T-helper 1 cell (primary cell): ENCODE results near the gene TRABD2B.

ENCODE experiments used
- DNase-seq, 5 donors: peaks; one replicate each; pipeline ENCODE4 v3.0.0-alpha.2; 2012 to 2020

Gene TRABD2B

GRCh38 chr1:47791879-47792608, 205.1 kb downstream of the TRABD2B start:
- DNase-seq, result no peak

- no peak for DNase-seq
Measured at GRCh38 chr1:47788761-47789160, 208.4 kb downstream of the TRABD2B start.

GRCh38 chr1:47787560-47787959, 209.6 kb downstream of the TRABD2B start:
- no peak for DNase-seq

GRCh38 chr1:47786316-47786715, 210.9 kb downstream of the TRABD2B start:
- no peak for DNase-seq

GRCh38 chr1:47785561-47786271, 211.5 kb downstream of the TRABD2B start:
- no peak for DNase-seq

- DNase-seq, result no peak
Measured at GRCh38 chr1:47785118-47785517, 212.1 kb downstream of the TRABD2B start.

- DNase-seq, result no peak
Measured at GRCh38 chr1:47784497-47784822, 212.7 kb downstream of the TRABD2B start.

- DNase-seq, result no peak
Measured at GRCh38 chr1:47783638-47784496, 213.3 kb downstream of the TRABD2B start.

GRCh38 chr1:47782414-47783166, 214.6 kb downstream of the TRABD2B start:
- DNase-seq, result no peak

- DNase-seq, result no peak
Measured at GRCh38 chr1:47781171-47781959, 215.8 kb downstream of the TRABD2B start.

GRCh38 chr1:47780469-47780995, 216.7 kb downstream of the TRABD2B start:
- DNase-seq, result no peak

- DNase-seq, result no peak
Measured at GRCh38 chr1:47779613-47780012, 217.6 kb downstream of the TRABD2B start.

- DNase-seq, result no peak
Measured at GRCh38 chr1:47778280-47778679, 218.9 kb downstream of the TRABD2B start.

- no peak for DNase-seq
Measured at GRCh38 chr1:47777322-47777721, 219.9 kb downstream of the TRABD2B start.

GRCh38 chr1:47776667-47777131, 220.5 kb downstream of the TRABD2B start:
- no peak for DNase-seq

GRCh38 chr1:47774986-47775834, 222.0 kb downstream of the TRABD2B start:
- no peak for DNase-seq

GRCh38 chr1:47772960-47773682, 224.1 kb downstream of the TRABD2B start:
- DNase-seq, result no peak

- DNase-seq, result no peak
Measured at GRCh38 chr1:47772281-47772680, 224.9 kb downstream of the TRABD2B start.

- DNase-seq, result no peak
Measured at GRCh38 chr1:47771751-47772150, 225.4 kb downstream of the TRABD2B start.

GRCh38 chr1:47769983-47770382, 227.2 kb downstream of the TRABD2B start:
- DNase-seq, result no peak
